Activated CD4-positive, alpha-beta memory T cell treated with anti-CD3 and anti-CD28 coated beads for 36 hours (primary cell): ENCODE measurements around the gene P2RX5. TPM values are rescaled to one million over a fixed set of nuclear protein-coding genes. Genes with fewer than 3 reads are reported as not detected.
A peak's percentile ranks its signal among the peaks of the same experiment; 100 is the strongest.
"Not testable (repeated sequence)": the region's sequence is repeated elsewhere in the genome, so short reads cannot be mapped to it uniquely, and the experiment has no call there.

Experiments
- CTCF ChIA-PET: fragments of 350-600 bp; sonication (Branson Sonifier 250); formaldehyde crosslinking; loops from one replicate; lab custom pipeline; 2021; ENCODE audit warnings: antibody characterized with exemption, inconsistent platforms; lab: Charles Lee
- POLR2A ChIA-PET: fragments of 350-600 bp; sonication (Branson Sonifier 250); formaldehyde crosslinking; loops from one replicate; lab custom pipeline; 2021; ENCODE audit warnings: antibody characterized with exemption; lab: Charles Lee
- DNase-seq: peaks from one replicate; pipeline ENCODE4 v3.0.0-alpha.2; 2020
- H3K27ac Mint-ChIP-seq: one replicate; pipeline ENCODE4 v1.8.0; 2021; ENCODE audit warnings: mixed read lengths
- H3K27me3 Mint-ChIP-seq: one replicate; pipeline ENCODE4 v1.8.0; 2021; ENCODE audit warnings: mixed read lengths
- H3K36me3 Mint-ChIP-seq: one replicate; pipeline ENCODE4 v1.8.0; 2021; ENCODE audit warnings: mixed read lengths
- H3K4me1 Mint-ChIP-seq: one replicate; pipeline ENCODE4 v1.8.0; 2021; ENCODE audit warnings: low read depth, mixed read lengths
- H3K4me3 Mint-ChIP-seq: one replicate; pipeline ENCODE4 v1.8.0; 2021; ENCODE audit warnings: mild to moderate bottlenecking, mixed read lengths
- H3K9me3 Mint-ChIP-seq: one replicate; pipeline ENCODE4 v1.8.0; 2021; ENCODE audit warnings: mixed read lengths
- intact Hi-C: fragments of 100-400 bp; cut with micrococcal nuclease; formaldehyde crosslinking; loops from one replicate; pipeline ENCODE4 v1.15.1; 2023
- total RNA-seq, 2 experiments: library from RNA; stranded (reverse); gene quantifications; one replicate each; pipeline ENCODE4 v1.2.3, GENCODE V29; 2021

The P2RX5 gene
- total RNA-seq, 2 experiments from 2014 or later, result 37.6 to 43.2 TPM

GRCh38 chr17:3729881-3730280 lies 33.9 kb upstream of the P2RX5 start:
- H3K27ac Mint-ChIP-seq, result no peak overlapping the region
- CTCF ChIA-PET, result interaction anchor here (4.4 to 4.8 kb wide), 2 partner anchors 8 to 97 kb away, joined by 20 to 31 read pairs; no protein-coding TSS in a partner anchor
- peaks cover 29% of the 10 kb centered on the region for H3K36me3 Mint-ChIP-seq
- no peak for DNase-seq
- POLR2A ChIA-PET, result no interaction called here
- intact Hi-C loops, result loop anchor here (10.0 kb wide), 1 partner anchor 275 kb away; no protein-coding TSS in a partner anchor
- no peaks in the 10 kb centered on the region for H3K27me3 Mint-ChIP-seq
- H3K4me1 Mint-ChIP-seq, result peaks cover 18% of the 10 kb centered on the region
- no peak overlapping the region for H3K4me3 Mint-ChIP-seq
- H3K9me3 Mint-ChIP-seq, result no peaks in the 10 kb centered on the region

GRCh38 chr17:3728099-3728498 lies 32.1 kb upstream of the P2RX5 start:
- ChIA-PET POLR2A (interaction anchor here (0.6 kb wide), 1 partner anchor 109 kb away, joined by 4 read pairs; no protein-coding TSS in a partner anchor), CTCF (interaction anchor here (4.4 to 4.8 kb wide), 2 partner anchors 10 to 98 kb away, joined by 20 to 31 read pairs; no protein-coding TSS in a partner anchor)
- DNase-seq, H3K27me3 Mint-ChIP-seq, intact Hi-C loops, H3K27ac Mint-ChIP-seq, H3K4me3 Mint-ChIP-seq, H3K9me3 Mint-ChIP-seq: not testable (repeated sequence)
- Mint-ChIP-seq H3K4me1 (peaks cover 25% of the 10 kb centered on the region), H3K36me3 (peaks cover 37% of the 10 kb centered on the region)

- H3K36me3 Mint-ChIP-seq, result peaks cover 45% of the 10 kb centered on the region
- peaks cover 33% of the 10 kb centered on the region for H3K4me1 Mint-ChIP-seq
- no peaks in the 10 kb centered on the region for H3K9me3 Mint-ChIP-seq
- ChIA-PET CTCF (interaction anchor here (0.6 to 4.8 kb wide), 5 partner anchors 11 to 99 kb away, joined by 3 to 31 read pairs (median 5); no protein-coding TSS in a partner anchor), POLR2A (no interaction called here)
- H3K27me3 Mint-ChIP-seq, result no peaks in the 10 kb centered on the region
- intact Hi-C loops, result no loop called here
- H3K27ac Mint-ChIP-seq, result no peak overlapping the region
- no peak for DNase-seq
- no peak overlapping the region for H3K4me3 Mint-ChIP-seq
Observed at GRCh38 chr17:3727041-3727440, 31.1 kb upstream of the P2RX5 start.

- Mint-ChIP-seq H3K27me3 (no peaks in the 10 kb centered on the region), H3K4me3 (peak overlapping the region; percentile 97), H3K4me1 (peaks cover 51% of the 10 kb centered on the region), H3K9me3 (no peaks in the 10 kb centered on the region), H3K27ac (peak overlapping the region; percentile 70), H3K36me3 (peaks cover 55% of the 10 kb centered on the region)
- POLR2A ChIA-PET, result interaction anchor here (1.3 to 2.7 kb wide), 3 partner anchors 14 to 56 kb away, joined by 5 to 16 read pairs (median 10); partner anchors contain the start of genes EMC6 and P2RX5
- intact Hi-C loops, result no loop called here
- CTCF ChIA-PET, result interaction anchor here (1.1 to 3.4 kb wide), 7 partner anchors 11 to 122 kb away, joined by 3 to 31 read pairs (median 6); partner anchors contain the start of gene NCBP3
- no peak for DNase-seq
Observed at GRCh38 chr17:3724378-3725077, 28.6 kb upstream of the P2RX5 start.

GRCh38 chr17:3723556-3724377 lies 27.8 kb upstream of the P2RX5 start, which contains the start of gene HASPIN:
Gene HASPIN, plus strand, starts transcription at chr17:3723903. Its CDS starts 33 bp downstream, at chr17:3723936.
- POLR2A ChIA-PET, result interaction anchor here (0.9 to 2.7 kb wide), 5 partner anchors 13 to 81 kb away, joined by 3 to 16 read pairs (median 5); partner anchors contain the start of genes EMC6 and P2RX5
- Mint-ChIP-seq H3K36me3 (peaks cover 53% of the 10 kb centered on the region), H3K27ac (peak within 1 kb of the TSS; percentile 90), H3K4me1 (peaks cover 54% of the 10 kb centered on the region), H3K9me3 (no peaks in the 10 kb centered on the region), H3K27me3 (no peaks in the 10 kb centered on the region), H3K4me3 (peak within 1 kb of the TSS; percentile 97)
- intact Hi-C loops, result loop anchor here (1.0 to 2.0 kb wide), 2 partner anchors 12 to 15 kb away; no protein-coding TSS in a partner anchor
- CTCF ChIA-PET, result interaction anchor here (0.7 to 3.4 kb wide), 12 partner anchors 12 to 122 kb away, joined by 3 to 31 read pairs (median 6); partner anchors contain the start of gene NCBP3
- peak; percentile 95 for DNase-seq

GRCh38 chr17:3723188-3723555 lies 27.2 kb upstream of the P2RX5 start:
- Mint-ChIP-seq H3K4me1 (peaks cover 56% of the 10 kb centered on the region), H3K27me3 (no peaks in the 10 kb centered on the region), H3K9me3 (no peaks in the 10 kb centered on the region), H3K4me3 (peak overlapping the region; percentile 97), H3K36me3 (peaks cover 59% of the 10 kb centered on the region), H3K27ac (peak overlapping the region; percentile 90)
- CTCF ChIA-PET, result interaction anchor here (0.7 to 3.4 kb wide), 11 partner anchors 12 to 123 kb away, joined by 3 to 31 read pairs (median 6); partner anchors contain the start of gene NCBP3
- intact Hi-C loops, result loop anchor here (1.0 to 2.0 kb wide), 2 partner anchors 12 to 16 kb away; no protein-coding TSS in a partner anchor
- DNase-seq, result no peak
- POLR2A ChIA-PET, result interaction anchor here (0.9 to 2.7 kb wide), 5 partner anchors 13 to 81 kb away, joined by 3 to 16 read pairs (median 5); partner anchors contain the start of genes EMC6 and P2RX5

GRCh38 chr17:3722716-3723115 lies 26.8 kb upstream of the P2RX5 start:
- CTCF ChIA-PET, result interaction anchor here (0.7 to 3.4 kb wide), 8 partner anchors 12 to 123 kb away, joined by 3 to 31 read pairs (median 6); partner anchors contain the start of gene NCBP3
- H3K4me1 Mint-ChIP-seq, result peaks cover 57% of the 10 kb centered on the region

GRCh38 chr17:3719265-3719664 lies 23.3 kb upstream of the P2RX5 start:
- DNase-seq, result no peak
- ChIA-PET CTCF (interaction anchor here (1.0 kb wide), 1 partner anchor 127 kb away, joined by 3 read pairs; the partner anchor contains the start of gene NCBP3), POLR2A (interaction anchor here (2.1 kb wide), 1 partner anchor 8 kb away, joined by 9 read pairs; no protein-coding TSS in a partner anchor)
- Mint-ChIP-seq H3K9me3 (no peaks in the 10 kb centered on the region), H3K36me3 (peaks cover 60% of the 10 kb centered on the region), H3K27ac (no peak overlapping the region), H3K4me3 (no peak overlapping the region), H3K27me3 (no peaks in the 10 kb centered on the region), H3K4me1 (peaks cover 43% of the 10 kb centered on the region)
- intact Hi-C loops, result no loop called here

More at GRCh38 chr17:3722716-3723115, 26.8 kb upstream of the P2RX5 start:
- POLR2A ChIA-PET, result interaction anchor here (0.9 to 2.7 kb wide), 4 partner anchors 12 to 82 kb away, joined by 3 to 16 read pairs (median 7); partner anchors contain the start of gene P2RX5
- DNase-seq, result no peak
- Mint-ChIP-seq H3K27me3 (no peaks in the 10 kb centered on the region), H3K27ac (peak overlapping the region; percentile 90), H3K9me3 (no peaks in the 10 kb centered on the region), H3K4me3 (peak overlapping the region; percentile 97), H3K36me3 (peaks cover 58% of the 10 kb centered on the region)
- intact Hi-C loops, result loop anchor here (1.0 to 2.0 kb wide), 2 partner anchors 11 to 16 kb away; no protein-coding TSS in a partner anchor

- no peak for DNase-seq
- Mint-ChIP-seq H3K4me1 (peaks cover 45% of the 10 kb centered on the region), H3K27me3 (no peaks in the 10 kb centered on the region), H3K27ac (no peak overlapping the region), H3K4me3 (no peak overlapping the region), H3K9me3 (no peaks in the 10 kb centered on the region), H3K36me3 (peaks cover 59% of the 10 kb centered on the region)
- ChIA-PET CTCF (interaction anchor here (1.0 kb wide), 1 partner anchor 128 kb away, joined by 3 read pairs; the partner anchor contains the start of gene NCBP3), POLR2A (no interaction called here)
- intact Hi-C loops, result no loop called here
Observed at GRCh38 chr17:3718201-3718600, 22.2 kb upstream of the P2RX5 start.

- intact Hi-C loops, result no loop called here
- no peaks in the 10 kb centered on the region for H3K9me3 Mint-ChIP-seq
Observed at GRCh38 chr17:3715296-3715695, 19.3 kb upstream of the P2RX5 start.

More at GRCh38 chr17:3715296-3715695, 19.3 kb upstream of the P2RX5 start:
- Mint-ChIP-seq H3K36me3 (peaks cover 60% of the 10 kb centered on the region), H3K27me3 (no peaks in the 10 kb centered on the region), H3K27ac (no peak overlapping the region), H3K4me3 (no peak overlapping the region), H3K4me1 (peaks cover 49% of the 10 kb centered on the region)
- ChIA-PET POLR2A (no interaction called here), CTCF (interaction anchor here (4.2 kb wide), 1 partner anchor 22 kb away, joined by 12 read pairs; no protein-coding TSS in a partner anchor)
- DNase-seq, result no peak
